Tibial artery (tissue), 4 donors: ENCODE data around the gene WEE2.
A peak's percentile ranks its signal among the peaks of the same experiment; 100 is the strongest.
"Not testable (repeated sequence)": the region's sequence is repeated elsewhere in the genome, so short reads cannot be mapped to it uniquely, and the experiment has no call there.

ENCODE experiments used
- DNase-seq, 2 donors: peaks; one replicate each; pipeline ENCODE4 v3.0.0-alpha.2; 2019
- H3K27ac ChIP-seq, 2 donors: fragments of 200-600 bp; sonication (generic) in 1 of 2; 1 replicate in 1 of 2; 2 replicates in 1 of 2; pipeline ENCODE4 v1.5.1; 2018 to 2019; ENCODE audit warnings: mild to moderate bottlenecking in 1 of 2
- H3K27me3 ChIP-seq, 2 donors: fragments of 200-600 bp; sonication (generic) in 1 of 2; one replicate each; pipeline versions ENCODE4 v1.5.1 to v1.6.0; 2016 to 2019
- H3K36me3 ChIP-seq, 3 donors: fragments of 200-600 bp; sonication (generic) in 2 of 3; one replicate each; pipeline ENCODE4 v1.5.1; 2016 to 2019; ENCODE audit warnings: mild to moderate bottlenecking in 2 of 3
- H3K4me1 ChIP-seq, 4 donors: fragments of 200-600 bp; sonication (generic) in 2 of 4; 1 replicate in 3 of 4; 2 replicates in 1 of 4; pipeline ENCODE4 v1.5.1; 2016 to 2019
- H3K4me3 ChIP-seq, 2 donors: fragments of 200-600 bp; sonication (generic) in 1 of 2; 1 replicate in 1 of 2; 2 replicates in 1 of 2; pipeline ENCODE4 v1.5.1; 2018 to 2019; ENCODE audit warnings: mild to moderate bottlenecking in 2 of 2
- H3K9me3 ChIP-seq, 3 donors: fragments of 200-600 bp; sonication (generic) in 1 of 3; one replicate each; pipeline ENCODE4 v1.5.1; 2016 to 2019
- intact Hi-C: fragments of 100-400 bp; cut with DNase I; formaldehyde crosslinking; loops from one replicate; pipeline ENCODE4 v1.15.0; 2023; ENCODE audit warnings: low total_unique reads
- TF ChIP-seq, protein P1 (sequence below), 2 experiments: fragments of 200-600 bp in 1 of 2; fragments of 450-650 bp in 1 of 2; IDR thresholded peaks; one replicate each; pipeline ENCODE4 v1.5.1; 2017 to 2019; ENCODE audit warnings: antibody characterized with exemption in 2 of 2, mild to moderate bottlenecking in 1 of 2, moderate library complexity in 1 of 2

The WEE2 gene

DNA sequence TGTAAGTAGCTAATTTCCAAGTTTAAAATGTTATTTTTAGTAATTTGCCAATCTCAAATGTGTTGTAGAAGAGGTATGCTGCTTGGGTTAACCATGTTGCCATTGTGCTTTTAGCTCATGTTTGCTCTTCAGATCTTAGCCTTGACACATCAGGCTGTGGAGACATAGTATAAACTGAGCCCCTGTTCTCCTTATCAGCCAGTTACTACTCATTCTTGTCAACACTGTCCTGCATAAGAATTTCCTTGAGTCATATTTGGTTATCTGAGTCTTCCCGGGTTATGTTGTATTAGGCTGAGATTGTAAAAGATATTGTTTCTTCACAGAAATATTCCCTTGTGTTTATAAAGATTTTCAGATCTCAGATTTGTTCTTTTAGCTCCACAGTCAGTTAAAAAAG is 34.1 kb downstream of the WEE2 start:
- TF ChIP-seq, protein P1, sequence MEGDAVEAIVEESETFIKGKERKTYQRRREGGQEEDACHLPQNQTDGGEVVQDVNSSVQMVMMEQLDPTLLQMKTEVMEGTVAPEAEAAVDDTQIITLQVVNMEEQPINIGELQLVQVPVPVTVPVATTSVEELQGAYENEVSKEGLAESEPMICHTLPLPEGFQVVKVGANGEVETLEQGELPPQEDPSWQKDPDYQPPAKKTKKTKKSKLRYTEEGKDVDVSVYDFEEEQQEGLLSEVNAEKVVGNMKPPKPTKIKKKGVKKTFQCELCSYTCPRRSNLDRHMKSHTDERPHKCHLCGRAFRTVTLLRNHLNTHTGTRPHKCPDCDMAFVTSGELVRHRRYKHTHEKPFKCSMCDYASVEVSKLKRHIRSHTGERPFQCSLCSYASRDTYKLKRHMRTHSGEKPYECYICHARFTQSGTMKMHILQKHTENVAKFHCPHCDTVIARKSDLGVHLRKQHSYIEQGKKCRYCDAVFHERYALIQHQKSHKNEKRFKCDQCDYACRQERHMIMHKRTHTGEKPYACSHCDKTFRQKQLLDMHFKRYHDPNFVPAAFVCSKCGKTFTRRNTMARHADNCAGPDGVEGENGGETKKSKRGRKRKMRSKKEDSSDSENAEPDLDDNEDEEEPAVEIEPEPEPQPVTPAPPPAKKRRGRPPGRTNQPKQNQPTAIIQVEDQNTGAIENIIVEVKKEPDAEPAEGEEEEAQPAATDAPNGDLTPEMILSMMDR (IDR thresholded peaks at IDR 0.05): no peak
- Histone ChIP-seq H3K36me3 (peaks cover 63 to 67% (median 64%) of the 10 kb centered on the region in 3 donors), H3K27ac (no peak overlapping the region), H3K4me1 (peaks cover 0 to 17% (median 12%) of the 10 kb centered on the region in 4 donors), H3K27me3 (no peaks in the 10 kb centered on the region), H3K9me3 (no peaks in the 10 kb centered on the region), H3K4me3 (no peak overlapping the region)
- intact Hi-C loops: no loop called here
- no peak for DNase-seq

DNA sequence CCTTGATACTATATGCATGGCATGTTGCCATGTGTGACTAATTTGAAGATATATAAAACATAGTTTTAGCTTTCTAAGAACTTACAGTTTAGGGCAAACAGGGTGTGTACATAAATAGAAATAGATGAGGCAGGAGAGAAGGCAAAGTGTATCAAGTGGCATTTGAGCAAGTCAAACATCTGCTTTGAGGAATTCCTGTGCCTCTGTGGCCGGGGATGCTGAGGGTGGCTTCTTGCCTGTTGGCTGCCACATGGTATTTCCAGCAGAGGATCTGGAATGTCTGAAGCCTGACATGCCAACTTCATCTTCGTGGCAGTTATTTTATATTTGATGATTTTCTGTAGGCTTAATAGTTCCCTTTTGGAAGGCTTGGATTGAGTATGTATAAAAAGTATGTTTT is 36.0 kb downstream of the WEE2 start:
- H3K27ac ChIP-seq: no peak overlapping the region
- no peaks in the 10 kb centered on the region for H3K27me3 ChIP-seq
- DNase-seq: no peak
- peaks cover 78 to 86% (median 82%) of the 10 kb centered on the region in 3 donors for H3K36me3 ChIP-seq
- H3K9me3 ChIP-seq: no peaks in the 10 kb centered on the region
- intact Hi-C loops: no loop called here
- H3K4me1 ChIP-seq: peaks cover 0 to 8% (median 6%) of the 10 kb centered on the region in 4 donors
- H3K4me3 ChIP-seq: no peak overlapping the region
- TF ChIP-seq, protein P1 (IDR thresholded peaks at IDR 0.05): no peak

DNA sequence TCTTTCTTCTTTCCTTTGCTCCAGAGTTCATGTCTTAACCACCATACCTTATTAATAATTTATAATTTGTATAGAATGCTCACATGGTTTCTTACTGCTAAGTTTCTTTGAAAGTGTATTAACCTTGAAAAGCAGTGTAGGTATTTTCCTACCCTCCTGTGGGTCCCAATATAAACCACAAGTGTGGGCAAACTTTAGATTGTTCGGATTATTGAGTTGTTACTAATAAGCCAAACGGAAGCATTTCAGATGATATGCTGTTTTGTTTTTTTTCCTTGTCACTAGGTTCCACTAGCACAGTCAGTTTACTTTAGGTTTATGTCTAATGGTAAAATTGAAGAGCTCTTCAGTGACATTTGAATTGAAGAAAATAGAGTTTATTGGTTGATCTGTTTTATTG is 40.2 kb downstream of the WEE2 start:
- H3K9me3 ChIP-seq: peaks cover 2 to 19% (median 18%) of the 10 kb centered on the region in 3 donors
- H3K27me3 ChIP-seq: no peaks in the 10 kb centered on the region
- no peak for DNase-seq
- TF ChIP-seq, protein P1 (IDR thresholded peaks at IDR 0.05): no peak
- no peaks in the 10 kb centered on the region for H3K4me1 ChIP-seq
- peaks cover 94 to 98% (median 98%) of the 10 kb centered on the region in 3 donors for H3K36me3 ChIP-seq
- H3K27ac ChIP-seq: no peak overlapping the region
- intact Hi-C loops: no loop called here
- no peak overlapping the region for H3K4me3 ChIP-seq

DNA sequence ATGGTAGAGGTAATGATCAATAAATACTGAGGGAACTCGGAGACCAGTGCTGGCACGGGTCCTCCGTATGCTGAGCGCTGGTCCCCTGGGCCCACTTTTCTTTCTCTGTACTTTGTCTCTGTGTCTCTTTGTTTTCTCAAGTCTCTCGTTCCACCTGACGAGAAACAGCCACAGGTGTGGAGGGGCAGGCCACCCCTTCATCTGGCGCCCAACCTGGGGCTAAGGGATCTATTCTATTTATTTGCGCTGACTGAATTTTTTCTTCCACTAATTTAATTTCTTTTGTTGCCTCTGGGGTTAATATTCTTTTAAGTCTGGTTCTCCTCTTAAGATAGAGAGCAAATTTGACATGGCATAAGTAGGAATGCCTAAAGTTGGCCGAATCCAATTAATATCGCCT is 43.8 kb downstream of the WEE2 start:
- H3K4me3 ChIP-seq, H3K27me3 ChIP-seq, H3K27ac ChIP-seq, DNase-seq, intact Hi-C loops, H3K4me1 ChIP-seq: not testable (repeated sequence)
- peaks cover 60 to 94% (median 65%) of the 10 kb centered on the region in 3 donors for H3K36me3 ChIP-seq
- peaks cover 2 to 19% (median 18%) of the 10 kb centered on the region in 3 donors for H3K9me3 ChIP-seq

DNA sequence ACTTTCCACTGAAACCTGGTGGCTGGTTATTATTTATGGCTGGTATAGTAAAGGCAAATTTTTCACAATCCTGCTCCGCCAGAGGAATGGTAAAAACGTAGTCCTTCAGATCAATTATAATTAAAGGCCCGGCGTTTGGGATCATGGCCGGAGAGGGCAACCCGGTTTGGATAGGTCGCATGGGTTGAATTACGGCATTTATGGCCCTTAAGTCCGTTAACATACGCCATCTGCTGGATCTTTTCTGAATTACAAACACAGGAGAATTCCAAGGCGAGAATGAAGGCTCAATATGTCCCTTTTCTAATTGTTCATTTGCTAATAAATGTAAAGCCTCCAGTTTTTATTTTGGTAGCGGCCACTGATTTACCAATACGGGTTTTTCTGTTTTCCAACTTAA is 44.5 kb downstream of the WEE2 start:
- no peak overlapping the region for H3K27ac ChIP-seq
- DNase-seq: no peak
- TF ChIP-seq, protein P1 (IDR thresholded peaks at IDR 0.05): no peak
- no peak overlapping the region for H3K4me3 ChIP-seq
- H3K4me1 ChIP-seq: no peaks in the 10 kb centered on the region
- peaks cover 63 to 95% (median 66%) of the 10 kb centered on the region in 3 donors for H3K36me3 ChIP-seq
- H3K9me3 ChIP-seq: peaks cover 2 to 19% (median 18%) of the 10 kb centered on the region in 3 donors
- no peaks in the 10 kb centered on the region for H3K27me3 ChIP-seq
- intact Hi-C loops: no loop called here

DNA sequence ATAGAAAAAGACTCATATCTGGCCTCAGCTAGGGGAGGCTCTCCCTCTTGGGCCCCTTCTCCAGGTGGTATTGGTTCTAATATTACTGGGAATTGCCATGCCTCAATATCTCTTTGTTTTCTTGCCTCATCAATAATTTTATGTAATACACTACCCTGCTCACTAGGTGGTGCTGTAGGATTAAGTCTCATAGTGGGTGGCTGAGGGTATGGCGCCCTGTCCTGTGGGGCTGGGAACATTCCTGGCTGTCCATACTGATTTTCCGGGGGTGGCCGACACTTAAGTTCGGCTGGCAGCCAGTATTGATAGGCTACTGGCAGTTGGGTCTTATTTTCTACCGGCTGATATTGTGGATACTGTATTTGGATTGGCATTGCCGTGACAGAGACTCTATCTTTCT is 46.8 kb downstream of the WEE2 start:
- Histone ChIP-seq H3K27ac (no peak overlapping the region), H3K4me3 (no peak overlapping the region), H3K36me3 (peaks cover 56 to 93% (median 60%) of the 10 kb centered on the region in 3 donors), H3K4me1 (no peaks in the 10 kb centered on the region), H3K9me3 (peaks cover 2 to 19% (median 18%) of the 10 kb centered on the region in 3 donors), H3K27me3 (no peaks in the 10 kb centered on the region)
- TF ChIP-seq, protein P1 (IDR thresholded peaks at IDR 0.05): peak in 1 of 2 experiments; percentile 13
- intact Hi-C loops: no loop called here
- DNase-seq: no peak
